Common myeloid progenitor, CD34-positive (primary cell): ENCODE measurements around the gene HOXB3.
A peak's percentile ranks its signal among the peaks of the same experiment; 100 is the strongest.

Experiments used
- CTCF ChIA-PET: fragments of 350-600 bp; sonication (Branson Sonifier 250); formaldehyde crosslinking; loops from one replicate; lab custom pipeline; 2021; ENCODE audit warnings: antibody characterized with exemption; lab: Charles Lee
- POLR2A ChIA-PET: fragments of 350-600 bp; sonication (Branson Sonifier 250); formaldehyde crosslinking; loops from one replicate; lab custom pipeline; 2021; ENCODE audit warnings: antibody characterized with exemption; lab: Charles Lee
- DNase-seq, 3 donors: peaks; one replicate each; pipeline versions ENCODE4 v3.0.0 to v3.0.0-alpha.2; 2013
- H3K27ac ChIP-seq, 2 experiments: 1 replicate in 1 of 2; 2 replicates in 1 of 2; pipeline ENCODE4 v1.7.0; 2013; ENCODE audit warnings: inconsistent platforms in 2 of 2, low read length in 2 of 2, mild to moderate bottlenecking in 2 of 2, low read depth in 1 of 2, moderate library complexity in 1 of 2; ENCODE audit not compliant: severe bottlenecking in 2 of 2, insufficient read depth in 1 of 2, poor library complexity in 1 of 2
- H3K27me3 ChIP-seq, 5 experiments: replicated peaks in 2 of 5; 1 replicate in 3 of 5; 2 replicates in 2 of 5; pipeline versions ENCODE4 v1.6.1 to v1.7.0; 2013; ENCODE audit warnings: low read length in 4 of 5, mild to moderate bottlenecking in 2 of 5, moderate library complexity in 2 of 5, inconsistent platforms in 1 of 5; ENCODE audit not compliant: insufficient read depth in 5 of 5, control insufficient read depth in 4 of 5
- H3K36me3 ChIP-seq, 4 experiments: 1 replicate in 2 of 4; 2 replicates in 2 of 4; pipeline versions ENCODE4 v1.6.1 to v1.7.0; 2013; ENCODE audit warnings: low read length in 3 of 4, control low read depth in 1 of 4, mild to moderate bottlenecking in 1 of 4; ENCODE audit not compliant: control insufficient read depth in 4 of 4, insufficient read depth in 4 of 4
- H3K4me1 ChIP-seq, 4 experiments: 1 replicate in 3 of 4; 2 replicates in 1 of 4; pipeline versions ENCODE4 v1.6.1 to v1.7.1; 2013; ENCODE audit warnings: low read length in 3 of 4, mild to moderate bottlenecking in 3 of 4, control low read depth in 1 of 4, inconsistent platforms in 1 of 4, moderate library complexity in 1 of 4; ENCODE audit not compliant: control insufficient read depth in 4 of 4, insufficient read depth in 4 of 4; ENCODE audit errors: control extremely low read depth in 1 of 4
- H3K4me3 ChIP-seq, 7 experiments: 1 replicate in 4 of 7; 2 replicates in 3 of 7; pipeline versions ENCODE4 v1.5.1 to v1.7.0; 2013; ENCODE audit warnings: mild to moderate bottlenecking in 7 of 7, low read length in 6 of 7, moderate library complexity in 6 of 7, inconsistent platforms in 2 of 7, low read depth in 2 of 7, control low read depth in 1 of 7; ENCODE audit not compliant: insufficient read depth in 4 of 7, control insufficient read depth in 1 of 7; ENCODE audit errors: extremely low read depth in 1 of 7
- H3K9me3 ChIP-seq, 5 experiments: 1 replicate in 4 of 5; 2 replicates in 1 of 5; pipeline versions ENCODE4 v1.6.1 to v1.7.1; 2013; ENCODE audit warnings: low read length in 4 of 5, mild to moderate bottlenecking in 2 of 5, inconsistent platforms in 1 of 5, low read depth in 1 of 5, moderate library complexity in 1 of 5; ENCODE audit not compliant: control insufficient read depth in 4 of 5, insufficient read depth in 2 of 5; ENCODE audit errors: control extremely low read depth in 1 of 5
- WGBS: methylation state at CpG from one replicate; pipeline ENCODE4 v1.1.5; 2013; ENCODE audit not compliant: insufficient coverage; 5-methylcytosine and 5-hydroxymethylcytosine counted together

The HOXB3 gene

DNA sequence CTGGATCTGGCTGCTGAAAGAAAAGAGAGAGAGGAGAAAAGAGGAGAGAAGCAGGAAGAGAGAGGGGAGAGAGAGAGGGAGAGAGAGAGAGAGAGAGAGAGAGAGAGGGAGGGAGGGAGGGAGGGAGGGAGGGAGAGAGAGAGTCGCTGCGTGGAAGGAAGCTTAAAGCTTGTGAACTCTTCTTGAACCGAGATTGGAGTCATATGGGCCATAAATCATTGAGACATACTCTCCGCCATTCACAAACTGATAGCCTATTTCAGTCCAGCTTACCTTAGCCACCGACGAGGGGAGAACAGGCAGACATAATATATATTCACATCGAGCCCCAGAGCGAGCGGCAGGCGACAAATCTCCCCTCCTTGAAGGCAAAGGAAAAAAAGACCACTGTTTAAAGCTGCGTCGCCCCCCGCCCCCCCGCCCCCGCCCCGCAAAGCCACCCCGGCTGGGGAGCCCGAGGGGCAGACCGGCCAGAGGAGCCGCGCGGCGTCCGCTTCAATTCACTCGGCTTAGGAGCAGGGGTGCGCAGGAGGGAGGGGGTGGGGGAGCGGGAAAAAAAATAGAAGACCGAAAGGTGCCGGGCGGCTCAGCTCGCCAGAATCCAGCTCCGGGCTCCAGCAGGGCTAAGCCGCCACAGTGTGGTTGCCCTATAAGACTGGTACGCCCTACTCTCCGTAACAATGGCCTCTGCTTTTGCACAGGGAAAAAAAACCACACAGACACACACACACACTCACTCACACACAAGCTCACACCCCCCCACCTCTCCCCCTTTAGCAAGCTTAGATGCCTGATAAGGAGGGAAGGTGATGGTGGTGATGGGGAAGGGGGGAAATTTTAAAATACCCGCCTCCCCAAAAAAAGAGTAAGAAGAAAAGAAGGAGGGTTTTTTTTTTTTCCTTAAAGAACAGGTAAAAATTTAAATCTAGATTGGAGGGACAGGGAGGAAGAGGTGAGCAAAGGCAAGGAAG, 34.5 kb downstream of the HOXB3 start:
- H3K27me3 ChIP-seq = no peaks in the 10 kb centered on the region
- DNase-seq = peak; percentile 81 to 95 (median 92)
- no peaks in the 10 kb centered on the region for H3K9me3 ChIP-seq
- WGBS = 0% methylated on average over 10 of the region's 36 CpGs
- POLR2A ChIA-PET = interaction anchor here (0.6 to 1.5 kb wide), 3 partner anchors 9 to 55 kb away, joined by 3 to 5 read pairs (median 3); no protein-coding TSS in a partner anchor
- peak overlapping the region in 1 of 2 experiments; percentile 64 for H3K27ac ChIP-seq
- CTCF ChIA-PET = interaction anchor here (0.8 to 3.6 kb wide), 9 partner anchors 11 to 63 kb away, joined by 3 to 9 read pairs (median 4); no protein-coding TSS in a partner anchor
- H3K4me1 ChIP-seq = peaks cover 3 to 47% (median 33%) of the 10 kb centered on the region in 4 experiments
- peaks cover 4 to 44% (median 24%) of the 10 kb centered on the region in 4 experiments for H3K36me3 ChIP-seq
- peak overlapping the region in 5 of 7 experiments; percentile 29 to 63 (median 59) for H3K4me3 ChIP-seq

DNA sequence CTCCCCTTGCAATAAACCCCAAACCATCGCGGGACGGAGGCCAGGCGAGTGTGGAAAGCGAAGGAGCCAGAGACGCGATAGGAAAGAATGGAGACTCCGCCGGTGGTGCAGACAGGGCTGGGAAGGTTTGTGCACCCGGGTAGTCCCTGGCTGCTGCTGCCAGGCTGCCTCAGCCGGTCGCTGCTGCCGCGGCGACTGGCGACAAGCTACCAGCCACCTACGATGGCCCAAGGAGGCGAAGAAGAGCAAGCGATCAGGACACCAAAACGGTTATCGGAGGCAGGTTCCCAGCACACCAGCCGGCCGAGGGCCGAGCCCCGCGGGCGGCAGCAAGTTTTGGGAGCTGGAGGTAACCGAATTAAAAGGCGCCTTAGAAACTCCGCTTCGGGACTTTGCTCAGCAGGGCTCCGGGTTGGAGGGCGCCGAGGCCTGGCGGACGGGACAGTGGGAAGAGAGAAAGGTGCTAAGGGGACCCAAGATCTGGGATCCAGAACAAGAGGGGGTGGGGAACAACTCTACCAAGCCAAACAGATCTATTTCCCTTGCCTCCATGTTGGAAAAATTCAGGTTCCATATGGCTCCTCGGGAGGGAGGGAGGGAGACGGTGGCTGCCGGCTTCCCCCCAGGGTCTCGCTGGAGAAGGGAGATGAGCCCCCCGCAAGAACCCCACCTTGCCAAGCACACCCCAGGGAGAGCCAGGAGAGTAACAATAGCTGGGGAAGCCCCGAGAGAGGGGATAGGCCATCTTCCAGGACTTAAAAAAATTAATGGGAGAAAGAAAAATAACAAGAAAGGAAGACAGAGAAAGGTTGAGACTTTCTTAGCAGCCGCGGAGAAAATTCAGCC, 35.4 kb downstream of the HOXB3 start:
- peak overlapping the region in 1 of 7 experiments; percentile 61 for H3K4me3 ChIP-seq
- WGBS = 85% methylated on average over 36 of the region's 44 CpGs
- H3K36me3 ChIP-seq = peaks cover 5 to 51% (median 28%) of the 10 kb centered on the region in 4 experiments
- POLR2A ChIA-PET = interaction anchor here (0.7 kb wide), 1 partner anchor 54 kb away, joined by 3 read pairs; no protein-coding TSS in a partner anchor
- peaks cover 3 to 47% (median 32%) of the 10 kb centered on the region in 4 experiments for H3K4me1 ChIP-seq
- no peak for DNase-seq
- CTCF ChIA-PET = interaction anchor here (1.0 to 3.6 kb wide), 5 partner anchors 10 to 62 kb away, joined by 3 to 9 read pairs (median 4); no protein-coding TSS in a partner anchor
- H3K27me3 ChIP-seq = no peaks in the 10 kb centered on the region
- no peaks in the 10 kb centered on the region for H3K9me3 ChIP-seq
- H3K27ac ChIP-seq = peak overlapping the region in 1 of 2 experiments; percentile 64

DNA sequence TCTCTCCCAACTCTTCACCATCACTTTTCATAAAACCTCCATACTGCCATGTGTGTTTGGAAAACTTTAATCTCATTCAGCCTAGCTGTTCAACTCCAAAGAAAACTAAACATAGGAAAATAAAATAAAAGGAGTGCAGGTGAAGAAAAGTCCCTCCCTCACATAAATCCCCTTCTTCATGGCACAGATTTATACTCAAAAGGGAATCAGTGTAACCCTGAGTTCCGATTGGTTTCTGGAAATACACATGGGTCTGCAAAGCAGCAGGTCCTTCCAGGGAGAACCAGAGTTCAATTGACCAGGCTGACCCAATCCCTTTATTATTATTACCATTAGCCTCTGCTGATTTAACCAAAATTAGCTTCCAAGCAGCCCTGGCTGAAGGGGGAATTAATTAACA, 36.2 kb downstream of the HOXB3 start:
- no peak overlapping the region for H3K4me3 ChIP-seq
- 89% methylated on average over 1 of the region's 1 CpG for WGBS
- no peaks in the 10 kb centered on the region for H3K27me3 ChIP-seq
- peaks cover 5 to 50% (median 28%) of the 10 kb centered on the region in 4 experiments for H3K36me3 ChIP-seq
- DNase-seq = no peak
- H3K4me1 ChIP-seq = peaks cover 3 to 54% (median 34%) of the 10 kb centered on the region in 4 experiments
- H3K9me3 ChIP-seq = no peaks in the 10 kb centered on the region
- POLR2A ChIA-PET = no interaction called here
- CTCF ChIA-PET = no interaction called here
- no peak overlapping the region for H3K27ac ChIP-seq

DNA sequence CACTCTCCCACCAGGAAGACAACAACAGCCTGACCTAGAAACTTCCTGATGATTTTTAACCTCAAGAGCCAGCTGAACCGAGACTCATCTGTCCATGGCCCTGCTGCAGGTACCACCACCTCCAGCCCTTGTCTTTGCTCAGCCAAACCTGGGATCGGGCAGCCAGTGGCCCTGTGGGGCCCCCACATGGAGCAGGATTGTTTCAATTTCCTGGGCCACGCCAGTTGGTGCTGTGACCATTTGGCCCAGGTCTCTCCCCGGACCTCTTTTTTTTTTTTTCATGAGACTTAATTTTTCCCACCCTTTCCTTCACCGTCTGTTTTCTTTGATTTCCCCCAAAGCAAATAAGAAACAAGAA, 36.9 kb downstream of the HOXB3 start:
- ChIA-PET POLR2A (no interaction called here), CTCF (no interaction called here)
- no peaks in the 10 kb centered on the region for H3K27me3 ChIP-seq
- WGBS = 90% methylated on average over 4 of the region's 5 CpGs
- no peaks in the 10 kb centered on the region for H3K9me3 ChIP-seq
- no peak overlapping the region for H3K4me3 ChIP-seq
- H3K4me1 ChIP-seq = peaks cover 3 to 60% (median 38%) of the 10 kb centered on the region in 4 experiments
- H3K36me3 ChIP-seq = peaks cover 5 to 45% (median 26%) of the 10 kb centered on the region in 4 experiments
- no peak for DNase-seq
- no peak overlapping the region for H3K27ac ChIP-seq

DNA sequence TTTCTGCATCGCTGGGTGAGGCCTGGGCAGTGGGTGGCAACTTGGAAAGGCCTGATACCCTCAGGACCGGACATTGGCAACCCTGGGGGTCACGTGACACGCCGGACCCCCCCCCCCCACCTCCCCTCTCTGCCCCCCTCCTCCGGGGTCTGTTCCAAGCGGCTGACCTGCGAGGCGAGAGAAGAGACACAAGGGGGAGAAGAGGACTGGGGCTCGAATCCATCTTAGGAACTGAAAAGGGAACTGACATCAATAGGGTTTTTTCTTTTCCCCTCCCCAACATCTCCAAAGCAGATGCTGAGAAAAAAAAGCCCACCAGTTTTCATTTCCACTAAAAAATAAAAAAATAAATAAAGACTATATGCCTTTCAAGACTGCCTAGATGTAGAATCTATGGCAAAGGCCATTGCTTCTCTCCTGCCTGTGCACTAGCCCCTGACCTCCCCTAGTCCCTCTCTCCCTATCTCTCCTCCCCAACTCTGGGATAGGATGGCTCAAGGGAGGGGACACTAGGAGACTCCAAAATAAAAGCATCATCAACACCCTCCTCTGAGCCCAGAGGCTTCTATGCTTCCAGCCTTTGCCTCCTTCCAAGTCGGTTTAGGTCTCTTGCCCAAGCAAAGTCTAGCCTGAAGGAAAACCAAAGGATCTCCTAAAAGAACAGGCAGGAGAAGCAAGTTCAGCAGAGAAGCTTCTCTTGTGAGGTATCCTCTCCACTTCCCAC, 37.4 kb downstream of the HOXB3 start:
- H3K4me1 ChIP-seq = peaks cover 5 to 60% (median 42%) of the 10 kb centered on the region in 4 experiments
- POLR2A ChIA-PET = no interaction called here
- CTCF ChIA-PET = no interaction called here
- H3K36me3 ChIP-seq = peaks cover 5 to 42% (median 24%) of the 10 kb centered on the region in 4 experiments
- no peak overlapping the region for H3K4me3 ChIP-seq
- H3K27ac ChIP-seq = no peak overlapping the region
- 100% methylated on average over 2 of the region's 11 CpGs for whole genome bisulfite sequencing
- no peaks in the 10 kb centered on the region for H3K9me3 ChIP-seq
- DNase-seq = no peak
- no peaks in the 10 kb centered on the region for H3K27me3 ChIP-seq
